Measurements from ENCODE around the gene CT45A6.
"Not testable (repeated sequence)": the region's sequence is repeated elsewhere in the genome, so short reads cannot be mapped to it uniquely, and the experiment has no call there.

CT45A6 gene

GRCh38 chrX:135802687-135803086, at the start of gene CT45A6:
Gene CT45A6, minus strand, starts transcription at chrX:135802787. Its CDS starts 3,794 bp downstream, at chrX:135798993.
- in situ Hi-C loops (cut with MboI; ENCODE audit: low sequenced_read_pairs) = not testable (repeated sequence)

GRCh38 chrX:135837180-135837579, 34.6 kb upstream of the CT45A6 start, which contains the start of gene CT45A7:
Gene CT45A7, minus strand, starts transcription at chrX:135837280. Its CDS starts 3,747 bp downstream, at chrX:135833533.
- in situ Hi-C loops (cut with MboI; ENCODE audit: low sequenced_read_pairs) = not testable (repeated sequence)

- in situ Hi-C loops (cut with MboI; ENCODE audit: low sequenced_read_pairs) = not testable (repeated sequence)
These were observed 17.3 kb upstream of the CT45A6 start, which contains the start of gene CT45A2 for GRCh38 chrX:135819912-135820311. Gene CT45A2, minus strand, starts transcription at chrX:135820012. Its CDS starts 3,747 bp downstream, at chrX:135816265.

GRCh38 chrX:135785403-135785802, 17.2 kb downstream of the CT45A6 start, which contains the start of gene CT45A5:
Gene CT45A5, minus strand, starts transcription at chrX:135785503. Its CDS starts 3,774 bp downstream, at chrX:135781729.
- in situ Hi-C loops (cut with MboI; ENCODE audit: low sequenced_read_pairs) = not testable (repeated sequence)

GRCh38 chrX:135768091-135768490, 34.5 kb downstream of the CT45A6 start, which contains the start of gene CT45A3:
Gene CT45A3, minus strand, starts transcription at chrX:135768191. Its CDS starts 3,747 bp downstream, at chrX:135764444.
- in situ Hi-C loops (cut with MboI; ENCODE audit: low sequenced_read_pairs) = not testable (repeated sequence)

GRCh38 chrX:135744739-135745138, 57.8 kb downstream of the CT45A6 start:
- in situ Hi-C loops (cut with MboI; ENCODE audit: low sequenced_read_pairs) = not testable (repeated sequence)

Measured in HL-60/S4 treated with retinoic acid at 250 ng/mL for 4 days and 3 days (cell line).